HEK293 (cell line): ENCODE measurements around the gene ANKRD31.

ENCODE experiments used
- CTCF ChIA-PET: fragments of 350-600 bp; formaldehyde crosslinking; extraction: SDS; loops from one replicate; lab custom pipeline; 2021; ENCODE audit warnings: antibody characterized with exemption; lab: Yijun Ruan, JAX
- POLR2A ChIA-PET: fragments of 300-600 bp; formaldehyde crosslinking; extraction: SDS; loops from one replicate; lab custom pipeline; 2020; ENCODE audit warnings: antibody characterized with exemption, inconsistent platforms; lab: Yijun Ruan, JAX
- H3K27ac ChIP-seq: fragments of 200-500 bp; sonication (Bioruptor generic); 2 replicates; pipeline ENCODE4 v1.5.1; 2014; ENCODE audit warnings: low read depth, low read length, control low read depth, inconsistent platforms; ENCODE audit errors: extremely low read depth
- H3K36me3 ChIP-seq, 2 experiments: fragments of 200-500 bp in 1 of 2; sonication (Bioruptor generic) in 1 of 2; 1 replicate in 1 of 2; 2 replicates in 1 of 2; pipeline ENCODE4 v1.5.1; 2014 to 2017; ENCODE audit warnings: inconsistent platforms in 2 of 2, low read length in 2 of 2; ENCODE audit not compliant: control insufficient read depth in 2 of 2, insufficient read depth in 1 of 2
- H3K4me1 ChIP-seq: fragments of 200-500 bp; sonication (Bioruptor generic); 2 replicates; pipeline ENCODE4 v1.5.1; 2014; ENCODE audit warnings: mild to moderate bottlenecking, low read length, inconsistent platforms; ENCODE audit not compliant: control insufficient read depth, insufficient read depth
- H3K4me3 ChIP-seq: 2 replicates; pipeline ENCODE4 v1.5.1; 2011; ENCODE audit warnings: low read depth, mild to moderate bottlenecking, control low read depth, low read length, moderate library complexity
- H3K9me3 ChIP-seq: fragments of 200-500 bp; sonication (Bioruptor generic); 2 replicates; pipeline ENCODE4 v1.5.1; 2014; ENCODE audit warnings: low read depth, low read length, inconsistent platforms; ENCODE audit not compliant: control insufficient read depth, insufficient read depth
- CTCF ChIP-seq: fragments of 450-650 bp; formaldehyde crosslinking; IDR thresholded peaks from 2 replicates; pipeline ENCODE4 v1.5.1; 2016; ENCODE audit warnings: missing biosample characterization, missing genetic modification characterization
- HIC1 ChIP-seq: fragments of 450-650 bp; formaldehyde crosslinking; IDR thresholded peaks from 2 replicates; pipeline ENCODE4 v1.5.1; 2016; ENCODE audit warnings: missing biosample characterization, missing genetic modification characterization
- PRDM1 ChIP-seq: fragments of 450-650 bp; formaldehyde crosslinking; IDR thresholded peaks from 2 replicates; pipeline ENCODE4; 2016; ENCODE audit warnings: missing biosample characterization, missing genetic modification characterization
- TCF7L2 ChIP-seq: IDR thresholded peaks from 2 replicates; pipeline ENCODE4 v1.6.1; 2011; ENCODE audit warnings: low read depth, mild to moderate bottlenecking, inconsistent platforms, low read length, moderate library complexity, borderline replicate concordance
- ZNF138 ChIP-seq: fragments of 450-650 bp; formaldehyde crosslinking; IDR thresholded peaks from 2 replicates; pipeline ENCODE4 v1.5.1; 2016; ENCODE audit warnings: missing biosample characterization, missing genetic modification characterization, borderline replicate concordance
- ZNF140 ChIP-seq: fragments of 450-650 bp; formaldehyde crosslinking; IDR thresholded peaks from 2 replicates; pipeline ENCODE4 v1.5.1; 2016; ENCODE audit warnings: missing biosample characterization, missing genetic modification characterization
- ZNF292 ChIP-seq: fragments of 450-650 bp; formaldehyde crosslinking; IDR thresholded peaks from 2 replicates; pipeline ENCODE4 v1.5.1; 2016; ENCODE audit warnings: low read depth, missing biosample characterization, missing genetic modification characterization, borderline replicate concordance
- ZNF302 ChIP-seq: fragments of 450-650 bp; formaldehyde crosslinking; IDR thresholded peaks from 2 replicates; pipeline ENCODE4 v1.5.1; 2016; ENCODE audit warnings: missing biosample characterization, missing genetic modification characterization, low read depth
- ZNF529 ChIP-seq: fragments of 450-650 bp; formaldehyde crosslinking; IDR thresholded peaks from 2 replicates; pipeline ENCODE4 v1.5.1; 2017; ENCODE audit warnings: missing genetic modification characterization, missing biosample characterization; ENCODE audit not compliant: insufficient replicate concordance
- ZNF544 ChIP-seq: fragments of 450-650 bp; formaldehyde crosslinking; IDR thresholded peaks from 2 replicates; pipeline ENCODE4 v1.5.0; 2017; ENCODE audit warnings: missing biosample characterization, missing genetic modification characterization
- ZNF571 ChIP-seq: fragments of 450-650 bp; formaldehyde crosslinking; IDR thresholded peaks from 2 replicates; pipeline ENCODE4 v1.5.0; 2017; ENCODE audit warnings: missing biosample characterization, missing genetic modification characterization
- ZNF623 ChIP-seq: fragments of 450-650 bp; formaldehyde crosslinking; IDR thresholded peaks from 2 replicates; pipeline ENCODE4 v1.5.1; 2016; ENCODE audit warnings: missing biosample characterization, missing genetic modification characterization
- ZNF626 ChIP-seq: fragments of 450-650 bp; sonication (Bioruptor Pico); formaldehyde crosslinking; IDR thresholded peaks from 2 replicates; pipeline ENCODE4 v1.5.1; 2018; ENCODE audit warnings: missing biosample characterization, missing genetic modification characterization, inconsistent platforms
- TF ChIP-seq, protein P1 (sequence below): fragments of 450-650 bp; formaldehyde crosslinking; IDR thresholded peaks from 2 replicates; pipeline ENCODE4 v1.5.1; 2016; ENCODE audit warnings: missing biosample characterization, missing genetic modification characterization, borderline replicate concordance
- TF ChIP-seq, protein P2 (sequence below): fragments of 450-650 bp; formaldehyde crosslinking; IDR thresholded peaks from 2 replicates; pipeline ENCODE4 v1.5.1; 2017; ENCODE audit warnings: missing biosample characterization, mild to moderate bottlenecking, missing genetic modification characterization, moderate library complexity
- TF ChIP-seq, protein P3 (sequence below): fragments of 450-650 bp; formaldehyde crosslinking; IDR thresholded peaks from 2 replicates; pipeline ENCODE4 v1.5.1; 2016; ENCODE audit warnings: missing biosample characterization, missing genetic modification characterization, borderline replicate concordance

ANKRD31 gene

DNA sequence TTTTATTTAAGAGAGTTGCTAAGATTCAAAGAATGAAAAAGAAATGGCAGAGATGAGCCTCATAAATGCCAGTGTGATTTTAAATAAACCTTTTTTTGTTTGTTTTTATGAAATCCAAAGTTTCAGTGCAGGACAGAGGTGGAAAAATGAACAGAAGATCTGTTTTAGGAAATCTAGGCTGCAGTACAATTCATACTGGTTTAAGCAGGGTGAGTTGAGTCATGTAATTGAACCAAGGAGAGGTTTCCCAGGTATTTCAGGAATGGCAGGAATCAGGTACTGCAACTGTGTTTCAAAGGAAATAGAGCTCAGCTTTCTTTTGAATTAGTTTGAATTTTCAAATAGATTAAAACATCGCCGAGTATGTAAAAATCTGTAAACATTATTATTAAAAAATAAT lies 3.0 kb upstream of the ANKRD31 start:
- H3K36me3 ChIP-seq: no peaks in the 10 kb centered on the region
- ChIA-PET CTCF (interaction anchor here (0.6 to 0.7 kb wide), 2 partner anchors 25 to 26 kb away, joined by 3 read pairs; no protein-coding TSS in a partner anchor), POLR2A (no interaction called here)
- no peak overlapping the region for H3K27ac ChIP-seq
- H3K4me1 ChIP-seq: peaks cover 4% of the 10 kb centered on the region
- no peak overlapping the region for H3K4me3 ChIP-seq
- TF ChIP-seq, protein P1, sequence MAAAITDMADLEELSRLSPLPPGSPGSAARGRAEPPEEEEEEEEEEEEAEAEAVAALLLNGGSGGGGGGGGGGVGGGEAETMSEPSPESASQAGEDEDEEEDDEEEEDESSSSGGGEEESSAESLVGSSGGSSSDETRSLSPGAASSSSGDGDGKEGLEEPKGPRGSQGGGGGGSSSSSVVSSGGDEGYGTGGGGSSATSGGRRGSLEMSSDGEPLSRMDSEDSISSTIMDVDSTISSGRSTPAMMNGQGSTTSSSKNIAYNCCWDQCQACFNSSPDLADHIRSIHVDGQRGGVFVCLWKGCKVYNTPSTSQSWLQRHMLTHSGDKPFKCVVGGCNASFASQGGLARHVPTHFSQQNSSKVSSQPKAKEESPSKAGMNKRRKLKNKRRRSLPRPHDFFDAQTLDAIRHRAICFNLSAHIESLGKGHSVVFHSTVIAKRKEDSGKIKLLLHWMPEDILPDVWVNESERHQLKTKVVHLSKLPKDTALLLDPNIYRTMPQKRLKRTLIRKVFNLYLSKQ (tag by site-specific recombination): no peak
- no peak for TF ChIP-seq CTCF (tag by site-specific recombination)
- no peak for TF ChIP-seq ZNF571
- TF ChIP-seq, protein P2, sequence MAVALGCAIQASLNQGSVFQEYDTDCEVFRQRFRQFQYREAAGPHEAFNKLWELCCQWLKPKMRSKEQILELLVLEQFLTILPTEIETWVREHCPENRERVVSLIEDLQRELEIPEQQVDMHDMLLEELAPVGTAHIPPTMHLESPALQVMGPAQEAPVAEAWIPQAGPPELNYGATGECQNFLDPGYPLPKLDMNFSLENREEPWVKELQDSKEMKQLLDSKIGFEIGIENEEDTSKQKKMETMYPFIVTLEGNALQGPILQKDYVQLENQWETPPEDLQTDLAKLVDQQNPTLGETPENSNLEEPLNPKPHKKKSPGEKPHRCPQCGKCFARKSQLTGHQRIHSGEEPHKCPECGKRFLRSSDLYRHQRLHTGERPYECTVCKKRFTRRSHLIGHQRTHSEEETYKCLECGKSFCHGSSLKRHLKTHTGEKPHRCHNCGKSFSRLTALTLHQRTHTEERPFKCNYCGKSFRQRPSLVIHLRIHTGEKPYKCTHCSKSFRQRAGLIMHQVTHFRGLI (tag by site-specific recombination): no peak
- no peak for TF ChIP-seq ZNF626 (tag by site-specific recombination)
- TF ChIP-seq ZNF140 (tag by site-specific recombination): no peak
- no peak for TF ChIP-seq TCF7L2
- TF ChIP-seq ZNF623 (tag by site-specific recombination): no peak
- no peak for TF ChIP-seq ZNF292 (tag by site-specific recombination)
- TF ChIP-seq ZNF138 (tag by site-specific recombination): no peak
- TF ChIP-seq, all 188 proteins: peak for 0
- H3K9me3 ChIP-seq: no peaks in the 10 kb centered on the region

- peaks cover 4% of the 10 kb centered on the region for H3K4me1 ChIP-seq
- ChIA-PET POLR2A (interaction anchor here (0.5 to 2.4 kb wide), 3 partner anchors 101 to 697 kb away, joined by 4 to 34 read pairs (median 4); partner anchors contain the start of gene HMGCR), CTCF (interaction anchor here (0.6 to 2.3 kb wide), 17 partner anchors 9 to 768 kb away, joined by 3 to 17 read pairs (median 4); partner anchors contain the start of gene HMGCR)
- H3K9me3 ChIP-seq: no peaks in the 10 kb centered on the region
- no peak overlapping the region for H3K27ac ChIP-seq
- no peaks in the 10 kb centered on the region for H3K36me3 ChIP-seq
- H3K4me3 ChIP-seq: no peak overlapping the region
- TF ChIP-seq ZNF302 (tag by site-specific recombination): no peak
- TF ChIP-seq, protein P3, sequence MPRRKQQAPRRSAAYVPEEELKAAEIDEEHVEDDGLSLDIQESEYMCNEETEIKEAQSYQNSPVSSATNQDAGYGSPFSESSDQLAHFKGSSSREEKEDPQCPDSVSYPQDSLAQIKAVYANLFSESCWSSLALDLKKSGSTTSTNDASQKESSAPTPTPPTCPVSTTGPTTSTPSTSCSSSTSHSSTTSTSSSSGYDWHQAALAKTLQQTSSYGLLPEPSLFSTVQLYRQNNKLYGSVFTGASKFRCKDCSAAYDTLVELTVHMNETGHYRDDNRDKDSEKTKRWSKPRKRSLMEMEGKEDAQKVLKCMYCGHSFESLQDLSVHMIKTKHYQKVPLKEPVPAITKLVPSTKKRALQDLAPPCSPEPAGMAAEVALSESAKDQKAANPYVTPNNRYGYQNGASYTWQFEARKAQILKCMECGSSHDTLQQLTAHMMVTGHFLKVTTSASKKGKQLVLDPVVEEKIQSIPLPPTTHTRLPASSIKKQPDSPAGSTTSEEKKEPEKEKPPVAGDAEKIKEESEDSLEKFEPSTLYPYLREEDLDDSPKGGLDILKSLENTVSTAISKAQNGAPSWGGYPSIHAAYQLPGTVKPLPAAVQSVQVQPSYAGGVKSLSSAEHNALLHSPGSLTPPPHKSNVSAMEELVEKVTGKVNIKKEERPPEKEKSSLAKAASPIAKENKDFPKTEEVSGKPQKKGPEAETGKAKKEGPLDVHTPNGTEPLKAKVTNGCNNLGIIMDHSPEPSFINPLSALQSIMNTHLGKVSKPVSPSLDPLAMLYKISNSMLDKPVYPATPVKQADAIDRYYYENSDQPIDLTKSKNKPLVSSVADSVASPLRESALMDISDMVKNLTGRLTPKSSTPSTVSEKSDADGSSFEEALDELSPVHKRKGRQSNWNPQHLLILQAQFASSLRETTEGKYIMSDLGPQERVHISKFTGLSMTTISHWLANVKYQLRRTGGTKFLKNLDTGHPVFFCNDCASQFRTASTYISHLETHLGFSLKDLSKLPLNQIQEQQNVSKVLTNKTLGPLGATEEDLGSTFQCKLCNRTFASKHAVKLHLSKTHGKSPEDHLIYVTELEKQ (tag by site-specific recombination): no peak
- TF ChIP-seq PRDM1: 0 out of 2 replicates have a peak, but pooled peaks have one; percentile 54
- TF ChIP-seq ZNF529 (tag by site-specific recombination): no peak
- TF ChIP-seq HIC1 (tag by site-specific recombination): no peak
- TF ChIP-seq ZNF544 (tag by site-specific recombination): no peak
These were observed 967 bp downstream of the ANKRD31 start for GRCh38 chr5:75235711-75236110.
